ENCODE data around the gene HTRA2. TPM values are rescaled to one million over a fixed set of nuclear protein-coding genes. Genes with fewer than 3 reads are reported as not detected.

The HTRA2 gene
- total RNA-seq, 1 experiment from 2014 or later, result 49.2 TPM

- no peak for DNase-seq (ENCODE audit: low spot score)
These were observed 9.2 kb downstream of the HTRA2 start for GRCh38 chr2:74538881-74539339.

- no peak for DNase-seq (ENCODE audit: low spot score)
These were observed 10.6 kb downstream of the HTRA2 start for GRCh38 chr2:74540291-74540690.

- DNase-seq (ENCODE audit: low spot score), result no peak
These were observed 13.2 kb downstream of the HTRA2 start for GRCh38 chr2:74542978-74543377.

GRCh38 chr2:74544634-74545033 lies 14.9 kb downstream of the HTRA2 start:
- DNase-seq (ENCODE audit: low spot score), result peak; percentile 40

GRCh38 chr2:74546004-74546403 lies 16.3 kb downstream of the HTRA2 start:
- no peak for DNase-seq (ENCODE audit: low spot score)

- no peak for DNase-seq (ENCODE audit: low spot score)
These were observed 18.7 kb downstream of the HTRA2 start for GRCh38 chr2:74548285-74548899.

- DNase-seq (ENCODE audit: low spot score), result peak; percentile 41
These were observed 19.4 kb downstream of the HTRA2 start for GRCh38 chr2:74548900-74549826.

- no peak for DNase-seq (ENCODE audit: low spot score)
These were observed 20.5 kb downstream of the HTRA2 start for GRCh38 chr2:74550231-74550630.

GRCh38 chr2:74551530-74551929 lies 21.8 kb downstream of the HTRA2 start:
- DNase-seq (ENCODE audit: low spot score), result no peak

GRCh38 chr2:74551942-74552913 lies 22.5 kb downstream of the HTRA2 start:
- DNase-seq (ENCODE audit: low spot score), result no peak

GRCh38 chr2:74552914-74553811 lies 23.4 kb downstream of the HTRA2 start:
- DNase-seq (ENCODE audit: low spot score), result no peak

GRCh38 chr2:74553892-74554819 lies 24.4 kb downstream of the HTRA2 start, which contains the start of the genes DOK1 and LOXL3:
Gene DOK1, plus strand, starts transcription at chr2:74554720. Its CDS starts 35 bp downstream, at chr2:74554755.
Gene LOXL3, minus strand, starts transcription at chr2:74553942. Its CDS starts 1,308 bp downstream, at chr2:74552634.
- peak; percentile 48 for DNase-seq (ENCODE audit: low spot score)

GRCh38 chr2:74554820-74555531 lies 25.2 kb downstream of the HTRA2 start:
- DNase-seq (ENCODE audit: low spot score), result peak; percentile 69

GRCh38 chr2:74555610-74556103 lies 25.9 kb downstream of the HTRA2 start:
- no peak for DNase-seq (ENCODE audit: low spot score)

- DNase-seq (ENCODE audit: low spot score), result no peak
These were observed 26.4 kb downstream of the HTRA2 start for GRCh38 chr2:74556159-74556558.

GRCh38 chr2:74556831-74557370 lies 27.2 kb downstream of the HTRA2 start:
- no peak for DNase-seq (ENCODE audit: low spot score)

GRCh38 chr2:74558284-74559230 lies 28.8 kb downstream of the HTRA2 start:
- no peak for DNase-seq (ENCODE audit: low spot score)

Data from HT-29 (cell line).